NB4 (cell line): Measurements from ENCODE around the gene RCN2.

Experiments
- DNase-seq: peaks from one replicate; pipeline ENCODE4 v3.0.0; 2010; ENCODE audit warnings: low read depth
- H3K4me3 ChIP-seq: one replicate; pipeline ENCODE4 v1.5.1; 2011; ENCODE audit warnings: mild to moderate bottlenecking, low read depth, low read length, moderate library complexity
- CTCF ChIP-seq: IDR thresholded peaks from one replicate; pipeline ENCODE4 v1.5.1; 2012; ENCODE audit warnings: low read depth, low read length
- MAX ChIP-seq: IDR thresholded peaks from 2 replicates; pipeline ENCODE4 v1.6.1; 2011; ENCODE audit warnings: low read depth, low read length
- MYC ChIP-seq: IDR thresholded peaks from 2 replicates; pipeline ENCODE4 v1.6.1; 2011; ENCODE audit warnings: low read depth, low read length
- POLR2A ChIP-seq: IDR thresholded peaks from 2 replicates; pipeline ENCODE4 v1.6.1; 2011; ENCODE audit warnings: mild to moderate bottlenecking; ENCODE audit not compliant: insufficient read length; ENCODE audit errors: extremely low read depth

RCN2 gene

GRCh38 chr15:76993114-76993725 is 61.7 kb downstream of the RCN2 start:
- no peak for DNase-seq
- no peak overlapping the region for H3K4me3 ChIP-seq
- TF ChIP-seq POLR2A: no peak
- TF ChIP-seq MAX: no peak
- TF ChIP-seq MYC: no peak
- no peak for TF ChIP-seq CTCF

GRCh38 chr15:76994001-76994400 is 62.5 kb downstream of the RCN2 start:
- peak; percentile 82 for DNase-seq
- H3K4me3 ChIP-seq: no peak overlapping the region
- no peak for TF ChIP-seq MAX
- no peak for TF ChIP-seq MYC
- no peak for TF ChIP-seq POLR2A
- no peak for TF ChIP-seq CTCF

- no peak overlapping the region for H3K4me3 ChIP-seq
- no peak for TF ChIP-seq POLR2A
- no peak for TF ChIP-seq MAX
- no peak for TF ChIP-seq MYC
- no peak for TF ChIP-seq CTCF
- no peak for DNase-seq
Observed at GRCh38 chr15:76994496-76994895, 62.9 kb downstream of the RCN2 start.

GRCh38 chr15:76994971-76995945 is 63.7 kb downstream of the RCN2 start, which contains the start of gene PSTPIP1:
Gene PSTPIP1, plus strand, starts transcription at chr15:76995126. Its CDS starts 448 bp downstream, at chr15:76995574.
- TF ChIP-seq MYC: peak; percentile 69
- no peak for TF ChIP-seq CTCF
- peak; percentile 72 for TF ChIP-seq POLR2A
- peak; percentile 75 for TF ChIP-seq MAX
- DNase-seq: peak; percentile 92
- H3K4me3 ChIP-seq: peak within 1 kb of the TSS; percentile 82

- TF ChIP-seq CTCF: no peak
- no peak for TF ChIP-seq MAX
- no peak for TF ChIP-seq POLR2A
- no peak for TF ChIP-seq MYC
- H3K4me3 ChIP-seq: peak overlapping the region; percentile 82
- DNase-seq: no peak
Observed at GRCh38 chr15:76996076-76996525, 64.6 kb downstream of the RCN2 start.
